ENCODE measurements around the gene SFMBT1. TPM values are rescaled to one million over a fixed set of nuclear protein-coding genes. Genes with fewer than 3 reads are reported as not detected.

The SFMBT1 gene
- total RNA-seq, 1 experiment from 2014 or later, result 14.8 TPM

DNA sequence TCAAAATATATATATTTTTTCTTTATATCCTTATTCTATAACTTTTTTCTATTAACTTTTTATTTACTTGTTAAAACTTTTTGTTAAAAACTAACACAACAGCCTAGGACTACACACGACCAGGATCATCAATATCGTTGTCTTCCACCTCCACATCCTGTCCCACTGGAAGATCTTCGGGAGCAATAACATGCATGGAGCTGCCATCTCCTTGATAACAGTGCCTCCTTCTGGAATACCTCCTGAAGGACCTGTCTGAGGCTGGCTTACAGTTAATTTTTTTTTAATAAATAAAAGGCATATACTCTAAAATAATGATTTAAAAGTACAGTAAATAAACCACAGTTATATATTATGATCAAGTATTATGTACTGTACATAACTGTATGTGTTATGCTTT lies 58.9 kb downstream of the SFMBT1 start (continued):
- TF ChIP-seq, protein P1, sequence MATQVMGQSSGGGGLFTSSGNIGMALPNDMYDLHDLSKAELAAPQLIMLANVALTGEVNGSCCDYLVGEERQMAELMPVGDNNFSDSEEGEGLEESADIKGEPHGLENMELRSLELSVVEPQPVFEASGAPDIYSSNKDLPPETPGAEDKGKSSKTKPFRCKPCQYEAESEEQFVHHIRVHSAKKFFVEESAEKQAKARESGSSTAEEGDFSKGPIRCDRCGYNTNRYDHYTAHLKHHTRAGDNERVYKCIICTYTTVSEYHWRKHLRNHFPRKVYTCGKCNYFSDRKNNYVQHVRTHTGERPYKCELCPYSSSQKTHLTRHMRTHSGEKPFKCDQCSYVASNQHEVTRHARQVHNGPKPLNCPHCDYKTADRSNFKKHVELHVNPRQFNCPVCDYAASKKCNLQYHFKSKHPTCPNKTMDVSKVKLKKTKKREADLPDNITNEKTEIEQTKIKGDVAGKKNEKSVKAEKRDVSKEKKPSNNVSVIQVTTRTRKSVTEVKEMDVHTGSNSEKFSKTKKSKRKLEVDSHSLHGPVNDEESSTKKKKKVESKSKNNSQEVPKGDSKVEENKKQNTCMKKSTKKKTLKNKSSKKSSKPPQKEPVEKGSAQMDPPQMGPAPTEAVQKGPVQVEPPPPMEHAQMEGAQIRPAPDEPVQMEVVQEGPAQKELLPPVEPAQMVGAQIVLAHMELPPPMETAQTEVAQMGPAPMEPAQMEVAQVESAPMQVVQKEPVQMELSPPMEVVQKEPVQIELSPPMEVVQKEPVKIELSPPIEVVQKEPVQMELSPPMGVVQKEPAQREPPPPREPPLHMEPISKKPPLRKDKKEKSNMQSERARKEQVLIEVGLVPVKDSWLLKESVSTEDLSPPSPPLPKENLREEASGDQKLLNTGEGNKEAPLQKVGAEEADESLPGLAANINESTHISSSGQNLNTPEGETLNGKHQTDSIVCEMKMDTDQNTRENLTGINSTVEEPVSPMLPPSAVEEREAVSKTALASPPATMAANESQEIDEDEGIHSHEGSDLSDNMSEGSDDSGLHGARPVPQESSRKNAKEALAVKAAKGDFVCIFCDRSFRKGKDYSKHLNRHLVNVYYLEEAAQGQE (IDR thresholded peaks at IDR 0.05; ENCODE audit: low read depth), result no peak
- TF ChIP-seq SP1 (IDR thresholded peaks at IDR 0.05; ENCODE audit: low read depth) (no peak), ELF1 (IDR thresholded peaks at IDR 0.05; ENCODE audit: borderline replicate concordance, low read depth) (no peak), RAD21 (IDR thresholded peaks at IDR 0.05; ENCODE audit: low read depth) (peak; percentile 57), EZH2phosphoT487 (IDR thresholded peaks at IDR 0.05; ENCODE audit: borderline replicate concordance) (no peak)

DNA sequence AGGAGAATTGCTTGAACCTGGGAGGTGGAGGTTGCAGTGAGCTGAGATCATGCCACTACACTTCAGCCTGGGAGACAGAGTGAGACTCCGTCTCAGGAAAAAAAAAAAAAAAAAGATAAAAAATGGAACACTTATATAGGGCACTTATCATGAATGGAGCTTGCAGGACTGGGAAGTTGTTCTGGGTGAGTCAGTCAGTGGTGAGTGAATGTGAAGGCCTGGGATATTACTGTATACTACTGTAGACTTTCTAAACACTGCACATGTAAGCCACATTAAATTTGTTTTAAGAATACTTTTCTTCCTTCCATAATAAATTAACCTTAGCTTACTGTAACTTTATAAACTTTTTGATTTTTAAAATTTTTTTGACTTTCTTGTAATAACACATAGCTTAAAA lies 59.8 kb downstream of the SFMBT1 start:
- H3K79me2 ChIP-seq (ENCODE audit: insufficient read depth, low read length), result peaks cover 37% of the 10 kb centered on the region
- H3K9ac ChIP-seq (ENCODE audit: low read length), result no peak overlapping the region
- no peak for ATAC-seq
- no peak overlapping the region for H3K4me3 ChIP-seq (replicated peaks in 1 of 2; ENCODE audit: low read depth in 1 of 2, low read length in 2 of 2)
- no peak overlapping the region for H3K27ac ChIP-seq (ENCODE audit: low read depth, low read length)
- H3K36me3 ChIP-seq (ENCODE audit: control insufficient read depth in 1 of 2, insufficient read depth in 2 of 2, low read length in 2 of 2), result no peaks in the 10 kb centered on the region
- H4K20me1 ChIP-seq (ENCODE audit: insufficient read depth), result 0 out of 2 replicates have a peak, but pooled peaks cover 3% of the 10 kb centered on the region
- ChIA-PET RAD21 (ENCODE audit: low non-redundant PET in 1 of 2, low total read pairs in 2 of 2, uncharacterized antibody in 2 of 2, unreplicated experiment in 2 of 2) (no interaction called here), CTCF (interaction anchor here (1.2 kb wide), 1 partner anchor 13 kb away, joined by 4 read pairs; no protein-coding TSS in a partner anchor), POLR2A (interaction anchor here (1.4 kb wide), 1 partner anchor 12 kb away, joined by 3 read pairs; no protein-coding TSS in a partner anchor)
- DNase-seq (ENCODE audit: low read depth, low spot score), result no peak
- intact Hi-C loops (cut with micrococcal nuclease), result loop anchor here (5.0 kb wide), 1 partner anchor 244 kb away; no protein-coding TSS in a partner anchor
- no peaks in the 10 kb centered on the region for H3K9me3 ChIP-seq (ENCODE audit: control insufficient read depth in 1 of 2, insufficient read depth in 1 of 2, low read depth in 1 of 2, low read length in 2 of 2)
- no peak overlapping the region for H3K4me2 ChIP-seq (ENCODE audit: low read length)
- BruUV-seq (replicated peaks), result no TSS peak
- no peaks in the 10 kb centered on the region for H3K27me3 ChIP-seq (ENCODE audit: insufficient read depth, low read length)
- H2AFZ ChIP-seq (ENCODE audit: low read depth, low read length, poor library complexity, severe bottlenecking), result no peak overlapping the region
- H3K4me1 ChIP-seq (ENCODE audit: control insufficient read depth in 1 of 2, insufficient read depth in 2 of 2, low read length in 2 of 2), result no peaks in the 10 kb centered on the region
- H3K9me2 ChIP-seq (ENCODE audit: insufficient read depth), result no peaks in the 10 kb centered on the region
- TF ChIP-seq ELF1 (IDR thresholded peaks at IDR 0.05; ENCODE audit: borderline replicate concordance, low read depth), result no peak
- TF ChIP-seq, protein P2, sequence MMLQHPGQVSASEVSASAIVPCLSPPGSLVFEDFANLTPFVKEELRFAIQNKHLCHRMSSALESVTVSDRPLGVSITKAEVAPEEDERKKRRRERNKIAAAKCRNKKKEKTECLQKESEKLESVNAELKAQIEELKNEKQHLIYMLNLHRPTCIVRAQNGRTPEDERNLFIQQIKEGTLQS (IDR thresholded peaks at IDR 0.05), result no peak
- TF ChIP-seq, protein P3, sequence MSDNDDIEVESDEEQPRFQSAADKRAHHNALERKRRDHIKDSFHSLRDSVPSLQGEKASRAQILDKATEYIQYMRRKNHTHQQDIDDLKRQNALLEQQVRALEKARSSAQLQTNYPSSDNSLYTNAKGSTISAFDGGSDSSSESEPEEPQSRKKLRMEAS (IDR thresholded peaks at IDR 0.05), result no peak
- TF ChIP-seq EZH2phosphoT487 (IDR thresholded peaks at IDR 0.05; ENCODE audit: borderline replicate concordance), result no peak
- no peak for TF ChIP-seq SRF (IDR thresholded peaks at IDR 0.05; ENCODE audit: low read depth)
- no peak for TF ChIP-seq SIN3A (IDR thresholded peaks at IDR 0.05; ENCODE audit: low read depth)
- TF ChIP-seq POLR2A (IDR thresholded peaks at IDR 0.05; ENCODE audit: borderline replicate concordance, extremely low read depth, insufficient read depth, insufficient read length), result no peak
- TF ChIP-seq, protein P4, sequence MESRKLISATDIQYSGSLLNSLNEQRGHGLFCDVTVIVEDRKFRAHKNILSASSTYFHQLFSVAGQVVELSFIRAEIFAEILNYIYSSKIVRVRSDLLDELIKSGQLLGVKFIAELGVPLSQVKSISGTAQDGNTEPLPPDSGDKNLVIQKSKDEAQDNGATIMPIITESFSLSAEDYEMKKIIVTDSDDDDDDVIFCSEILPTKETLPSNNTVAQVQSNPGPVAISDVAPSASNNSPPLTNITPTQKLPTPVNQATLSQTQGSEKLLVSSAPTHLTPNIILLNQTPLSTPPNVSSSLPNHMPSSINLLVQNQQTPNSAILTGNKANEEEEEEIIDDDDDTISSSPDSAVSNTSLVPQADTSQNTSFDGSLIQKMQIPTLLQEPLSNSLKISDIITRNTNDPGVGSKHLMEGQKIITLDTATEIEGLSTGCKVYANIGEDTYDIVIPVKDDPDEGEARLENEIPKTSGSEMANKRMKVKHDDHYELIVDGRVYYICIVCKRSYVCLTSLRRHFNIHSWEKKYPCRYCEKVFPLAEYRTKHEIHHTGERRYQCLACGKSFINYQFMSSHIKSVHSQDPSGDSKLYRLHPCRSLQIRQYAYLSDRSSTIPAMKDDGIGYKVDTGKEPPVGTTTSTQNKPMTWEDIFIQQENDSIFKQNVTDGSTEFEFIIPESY (IDR thresholded peaks at IDR 0.05; ENCODE audit: extremely low read depth, insufficient replicate concordance, low read length), result no peak
- TF ChIP-seq, protein P5, sequence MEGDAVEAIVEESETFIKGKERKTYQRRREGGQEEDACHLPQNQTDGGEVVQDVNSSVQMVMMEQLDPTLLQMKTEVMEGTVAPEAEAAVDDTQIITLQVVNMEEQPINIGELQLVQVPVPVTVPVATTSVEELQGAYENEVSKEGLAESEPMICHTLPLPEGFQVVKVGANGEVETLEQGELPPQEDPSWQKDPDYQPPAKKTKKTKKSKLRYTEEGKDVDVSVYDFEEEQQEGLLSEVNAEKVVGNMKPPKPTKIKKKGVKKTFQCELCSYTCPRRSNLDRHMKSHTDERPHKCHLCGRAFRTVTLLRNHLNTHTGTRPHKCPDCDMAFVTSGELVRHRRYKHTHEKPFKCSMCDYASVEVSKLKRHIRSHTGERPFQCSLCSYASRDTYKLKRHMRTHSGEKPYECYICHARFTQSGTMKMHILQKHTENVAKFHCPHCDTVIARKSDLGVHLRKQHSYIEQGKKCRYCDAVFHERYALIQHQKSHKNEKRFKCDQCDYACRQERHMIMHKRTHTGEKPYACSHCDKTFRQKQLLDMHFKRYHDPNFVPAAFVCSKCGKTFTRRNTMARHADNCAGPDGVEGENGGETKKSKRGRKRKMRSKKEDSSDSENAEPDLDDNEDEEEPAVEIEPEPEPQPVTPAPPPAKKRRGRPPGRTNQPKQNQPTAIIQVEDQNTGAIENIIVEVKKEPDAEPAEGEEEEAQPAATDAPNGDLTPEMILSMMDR (IDR thresholded peaks at IDR 0.05 in 2 of 3, conservative IDR thresholded peaks at IDR 0.05 in 1 of 3; ENCODE audit: borderline replicate concordance in 1 of 3, insufficient read depth in 1 of 3, low read depth in 2 of 3, low read length in 2 of 3), result no peak
- TF ChIP-seq TCF7L2 (IDR thresholded peaks at IDR 0.05; ENCODE audit: borderline replicate concordance, extremely low read depth, insufficient read depth, insufficient read length), result no peak
